KMS-11 (cell line): ENCODE data around the gene EEF2.

Source experiments
- H2AFZ ChIP-seq: fragments of 200-600 bp; sonication (generic); 2 replicates; pipeline ENCODE4 v1.6.1; 2016; ENCODE audit warnings: antibody characterized with exemption, mixed run types, low read depth
- H3K27ac ChIP-seq: fragments of 200-600 bp; sonication (generic); 2 replicates; pipeline ENCODE4 v1.6.1; 2016; ENCODE audit warnings: mild to moderate bottlenecking, mixed run types
- H3K27me3 ChIP-seq: fragments of 200-600 bp; sonication (generic); 2 replicates; pipeline ENCODE4 v1.6.1; 2017; ENCODE audit warnings: mild to moderate bottlenecking, low read depth, mixed run types, moderate library complexity; ENCODE audit not compliant: insufficient read depth
- H3K36me3 ChIP-seq: fragments of 200-600 bp; sonication (generic); 2 replicates; pipeline ENCODE4 v1.6.1; 2017; ENCODE audit warnings: mild to moderate bottlenecking, mixed run types; ENCODE audit not compliant: insufficient read depth
- H3K4me1 ChIP-seq: fragments of 200-600 bp; sonication (generic); 2 replicates; pipeline ENCODE4 v1.6.1; 2016; ENCODE audit warnings: mild to moderate bottlenecking, low read depth, mixed run types; ENCODE audit not compliant: poor library complexity, severe bottlenecking
- H3K4me2 ChIP-seq: fragments of 200-600 bp; sonication (generic); 2 replicates; pipeline ENCODE4 v1.7.0; 2016; ENCODE audit warnings: mild to moderate bottlenecking, mixed run types
- H3K4me3 ChIP-seq: fragments of 200-600 bp; sonication (generic); IDR thresholded peaks from 2 replicates; pipeline ENCODE4 v1.6.1; 2017; ENCODE audit warnings: low read depth, low read length, mixed read lengths; ENCODE audit not compliant: insufficient read depth
- H3K79me2 ChIP-seq: fragments of 200-600 bp; sonication (generic); 2 replicates; pipeline ENCODE4 v1.6.1; 2016; ENCODE audit warnings: low read depth, mixed run types; ENCODE audit not compliant: insufficient read depth
- H3K9ac ChIP-seq: fragments of 200-600 bp; sonication (generic); 2 replicates; pipeline ENCODE4 v1.6.1; 2016; ENCODE audit warnings: mild to moderate bottlenecking, mixed run types
- H4K20me1 ChIP-seq: fragments of 200-600 bp; sonication (generic); 2 replicates; pipeline ENCODE4 v1.6.1; 2016; ENCODE audit warnings: mild to moderate bottlenecking, mixed run types; ENCODE audit not compliant: insufficient read depth
- CTCF ChIP-seq: fragments of 200-600 bp; sonication (generic); conservative IDR thresholded peaks from 2 replicates; pipeline ENCODE4 v1.6.1; 2017; ENCODE audit warnings: low read depth, mild to moderate bottlenecking, antibody characterized with exemption, low read length, moderate library complexity, mixed read lengths

Gene EEF2

GRCh38 chr19:4016486-4016885 lies 31.2 kb upstream of the EEF2 start:
- H4K20me1 ChIP-seq, result no peaks in the 10 kb centered on the region

GRCh38 chr19:4015705-4016402 lies 30.6 kb upstream of the EEF2 start:
- no peaks in the 10 kb centered on the region for H3K27me3 ChIP-seq
- H3K4me2 ChIP-seq, result no peak overlapping the region
- no peak overlapping the region for H3K27ac ChIP-seq
- H3K4me1 ChIP-seq, result no peaks in the 10 kb centered on the region
- no peak for TF ChIP-seq CTCF
- H3K9ac ChIP-seq, result no peak overlapping the region
- peaks cover 4% of the 10 kb centered on the region; the same call in 1 of the 2 replicates for H3K79me2 ChIP-seq
- no peak overlapping the region for H3K4me3 ChIP-seq
- H4K20me1 ChIP-seq, result no peaks in the 10 kb centered on the region
- no peak overlapping the region for H2AFZ ChIP-seq
- H3K36me3 ChIP-seq, result no peaks in the 10 kb centered on the region

More at GRCh38 chr19:4016486-4016885, 31.2 kb upstream of the EEF2 start:
- Histone ChIP-seq H3K27me3 (no peaks in the 10 kb centered on the region), H3K79me2 (peaks cover 4% of the 10 kb centered on the region; the same call in 1 of the 2 replicates), H3K9ac (no peak overlapping the region), H3K4me1 (no peaks in the 10 kb centered on the region), H3K36me3 (no peaks in the 10 kb centered on the region), H3K4me3 (no peak overlapping the region), H2AFZ (no peak overlapping the region), H3K27ac (no peak overlapping the region), H3K4me2 (no peak overlapping the region)
- no peak for TF ChIP-seq CTCF

GRCh38 chr19:4014541-4015491 lies 29.6 kb upstream of the EEF2 start:
- no peaks in the 10 kb centered on the region for H3K36me3 ChIP-seq
- no peak overlapping the region for H3K27ac ChIP-seq
- TF ChIP-seq CTCF, result no peak

GRCh38 chr19:4013886-4014540 lies 28.8 kb upstream of the EEF2 start:
- no peaks in the 10 kb centered on the region for H3K27me3 ChIP-seq
- H3K9ac ChIP-seq, result no peak overlapping the region
- no peak overlapping the region for H3K27ac ChIP-seq
- H4K20me1 ChIP-seq, result no peaks in the 10 kb centered on the region
- TF ChIP-seq CTCF, result no peak
- H2AFZ ChIP-seq, result no peak overlapping the region
- peaks cover 18% of the 10 kb centered on the region; the same call in 1 of the 2 replicates for H3K79me2 ChIP-seq
- no peak overlapping the region for H3K4me2 ChIP-seq
- H3K4me1 ChIP-seq, result peaks cover 6% of the 10 kb centered on the region
- H3K36me3 ChIP-seq, result no peaks in the 10 kb centered on the region
- H3K4me3 ChIP-seq, result no peak overlapping the region

More at GRCh38 chr19:4014541-4015491, 29.6 kb upstream of the EEF2 start:
- Histone ChIP-seq H4K20me1 (no peaks in the 10 kb centered on the region), H3K27me3 (no peaks in the 10 kb centered on the region), H3K4me2 (no peak overlapping the region), H2AFZ (no peak overlapping the region), H3K79me2 (0 out of 2 replicates have a peak, but pooled peaks cover 10% of the 10 kb centered on the region), H3K4me1 (no peaks in the 10 kb centered on the region), H3K4me3 (no peak overlapping the region), H3K9ac (no peak overlapping the region)
